Choroid plexus epithelial cell (primary cell): ENCODE results near the gene PLPPR5.

Experiments
- DNase-seq: peaks from one replicate; pipeline ENCODE4 v3.0.0-alpha.2; 2010; ENCODE audit warnings: low read depth
- H3K4me3 ChIP-seq: 2 replicates; pipeline ENCODE4 v1.5.1; 2011; ENCODE audit warnings: low read depth, mild to moderate bottlenecking, control low read depth, low read length, moderate library complexity
- CTCF ChIP-seq: conservative IDR thresholded peaks from 2 replicates; pipeline ENCODE4 v1.5.1; 2011; ENCODE audit warnings: low read depth, mild to moderate bottlenecking, control low read depth, inconsistent platforms, low read length, moderate library complexity

The PLPPR5 gene

GRCh38 chr1:98919652-98920051, 85.0 kb downstream of the PLPPR5 start:
- no peak for DNase-seq
- TF ChIP-seq CTCF: no peak
- no peak overlapping the region for H3K4me3 ChIP-seq

GRCh38 chr1:98919211-98919610, 85.5 kb downstream of the PLPPR5 start:
- DNase-seq: no peak
- no peak for TF ChIP-seq CTCF
- H3K4me3 ChIP-seq: no peak overlapping the region

GRCh38 chr1:98914547-98914946, 90.1 kb downstream of the PLPPR5 start:
- H3K4me3 ChIP-seq: no peak overlapping the region
- TF ChIP-seq CTCF: no peak
- no peak for DNase-seq

- TF ChIP-seq CTCF: no peak
- H3K4me3 ChIP-seq: no peak overlapping the region
- DNase-seq: no peak
Measured at GRCh38 chr1:98910827-98911226, 93.8 kb downstream of the PLPPR5 start.

- H3K4me3 ChIP-seq: no peak overlapping the region
Measured at GRCh38 chr1:98908980-98909379, 95.7 kb downstream of the PLPPR5 start.

GRCh38 chr1:98906809-98907208, 97.9 kb downstream of the PLPPR5 start:
- no peak for TF ChIP-seq CTCF
- no peak overlapping the region for H3K4me3 ChIP-seq
- DNase-seq: peak; percentile 23

More at GRCh38 chr1:98908980-98909379, 95.7 kb downstream of the PLPPR5 start:
- TF ChIP-seq CTCF: no peak
- DNase-seq: no peak

GRCh38 chr1:98906361-98906760, 98.3 kb downstream of the PLPPR5 start:
- DNase-seq: no peak
- TF ChIP-seq CTCF: no peak
- no peak overlapping the region for H3K4me3 ChIP-seq
